ENCODE measurements around the gene GRPEL2.

The GRPEL2 gene

DNA sequence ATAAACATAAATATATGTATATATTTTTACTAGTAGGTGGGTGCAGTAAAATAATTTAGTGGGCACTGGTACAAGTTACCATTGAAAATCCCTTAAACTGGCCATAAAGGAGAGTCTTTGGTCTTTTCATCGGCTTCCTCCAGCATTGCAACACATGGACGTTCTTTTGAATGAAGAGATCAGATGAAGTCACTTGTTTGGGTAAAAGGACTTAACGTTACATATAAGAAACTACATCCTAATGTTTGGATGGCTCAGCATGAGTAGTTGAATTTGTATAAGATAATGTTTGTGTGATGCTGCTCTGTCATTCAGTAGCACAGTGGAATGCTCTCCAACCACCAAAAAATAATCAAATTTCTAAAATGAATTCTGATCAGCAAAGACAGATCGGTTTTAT, 42.1 kb upstream of the GRPEL2 start:
- TF ChIP-seq POLR2AphosphoS5 (IDR thresholded peaks at IDR 0.05; ENCODE audit: low read depth, low read length) (no peak), TAF1 (IDR thresholded peaks at IDR 0.05; ENCODE audit: borderline replicate concordance, insufficient read depth, low read length) (no peak), SIN3A (IDR thresholded peaks at IDR 0.05; ENCODE audit: borderline replicate concordance, insufficient read depth, low read length) (no peak), FOXP2 (optimal IDR thresholded peaks at IDR 0.05; ENCODE audit: borderline replicate concordance, extremely low read depth, extremely low read length, insufficient read depth) (no peak)
- TF ChIP-seq, protein P1, sequence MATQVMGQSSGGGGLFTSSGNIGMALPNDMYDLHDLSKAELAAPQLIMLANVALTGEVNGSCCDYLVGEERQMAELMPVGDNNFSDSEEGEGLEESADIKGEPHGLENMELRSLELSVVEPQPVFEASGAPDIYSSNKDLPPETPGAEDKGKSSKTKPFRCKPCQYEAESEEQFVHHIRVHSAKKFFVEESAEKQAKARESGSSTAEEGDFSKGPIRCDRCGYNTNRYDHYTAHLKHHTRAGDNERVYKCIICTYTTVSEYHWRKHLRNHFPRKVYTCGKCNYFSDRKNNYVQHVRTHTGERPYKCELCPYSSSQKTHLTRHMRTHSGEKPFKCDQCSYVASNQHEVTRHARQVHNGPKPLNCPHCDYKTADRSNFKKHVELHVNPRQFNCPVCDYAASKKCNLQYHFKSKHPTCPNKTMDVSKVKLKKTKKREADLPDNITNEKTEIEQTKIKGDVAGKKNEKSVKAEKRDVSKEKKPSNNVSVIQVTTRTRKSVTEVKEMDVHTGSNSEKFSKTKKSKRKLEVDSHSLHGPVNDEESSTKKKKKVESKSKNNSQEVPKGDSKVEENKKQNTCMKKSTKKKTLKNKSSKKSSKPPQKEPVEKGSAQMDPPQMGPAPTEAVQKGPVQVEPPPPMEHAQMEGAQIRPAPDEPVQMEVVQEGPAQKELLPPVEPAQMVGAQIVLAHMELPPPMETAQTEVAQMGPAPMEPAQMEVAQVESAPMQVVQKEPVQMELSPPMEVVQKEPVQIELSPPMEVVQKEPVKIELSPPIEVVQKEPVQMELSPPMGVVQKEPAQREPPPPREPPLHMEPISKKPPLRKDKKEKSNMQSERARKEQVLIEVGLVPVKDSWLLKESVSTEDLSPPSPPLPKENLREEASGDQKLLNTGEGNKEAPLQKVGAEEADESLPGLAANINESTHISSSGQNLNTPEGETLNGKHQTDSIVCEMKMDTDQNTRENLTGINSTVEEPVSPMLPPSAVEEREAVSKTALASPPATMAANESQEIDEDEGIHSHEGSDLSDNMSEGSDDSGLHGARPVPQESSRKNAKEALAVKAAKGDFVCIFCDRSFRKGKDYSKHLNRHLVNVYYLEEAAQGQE (IDR thresholded peaks at IDR 0.05; ENCODE audit: insufficient read depth in 1 of 2, low read depth in 2 of 2, low read length in 2 of 2) = no peak

DNA sequence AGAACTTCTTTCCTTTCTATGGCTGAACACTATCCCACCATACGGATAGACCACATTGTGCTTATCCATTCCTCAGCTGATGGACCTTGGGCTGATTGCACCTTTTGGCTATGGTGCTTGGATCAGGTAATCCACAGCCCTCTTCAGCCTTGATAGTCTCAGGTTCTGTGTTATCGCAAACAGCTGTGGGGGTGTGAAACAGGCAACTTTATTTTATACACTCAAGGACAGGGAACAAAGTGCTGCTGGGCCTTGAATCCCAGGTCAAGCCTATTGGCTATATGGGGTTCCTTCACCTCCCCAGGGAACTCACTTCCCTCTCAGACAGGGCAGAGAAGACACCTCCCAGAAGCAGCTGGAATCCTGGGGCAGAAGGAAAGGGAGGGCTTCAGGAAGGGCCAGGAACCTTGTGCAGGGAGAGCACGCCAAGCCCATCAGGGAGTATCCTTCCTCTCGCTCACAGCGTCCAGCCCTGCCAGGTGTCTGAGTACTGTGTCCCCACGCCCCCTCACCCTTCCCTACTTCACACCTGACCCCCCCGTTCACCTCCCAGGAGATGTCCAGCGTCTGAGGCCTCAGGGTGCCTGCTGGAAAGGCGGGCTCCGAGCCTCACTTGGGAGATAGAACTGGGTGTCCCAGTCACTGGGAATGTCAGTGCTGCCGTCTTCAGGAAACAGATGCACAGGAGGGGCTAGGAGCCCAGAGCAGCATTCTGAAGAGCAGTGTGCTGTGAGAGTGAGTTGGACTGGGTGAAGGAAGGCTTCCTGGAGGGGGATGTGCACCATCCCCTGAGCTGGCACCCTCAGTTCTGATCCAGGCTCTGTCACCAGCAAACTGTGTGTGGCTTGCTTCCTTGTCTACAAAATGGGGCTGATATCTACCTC, 40.9 kb upstream of the GRPEL2 start:
- TF ChIP-seq TAF1 (IDR thresholded peaks at IDR 0.05; ENCODE audit: borderline replicate concordance, insufficient read depth, low read length) (no peak), POLR2AphosphoS5 (IDR thresholded peaks at IDR 0.05; ENCODE audit: low read depth, low read length) (no peak), FOXP2 (optimal IDR thresholded peaks at IDR 0.05; ENCODE audit: borderline replicate concordance, extremely low read depth, extremely low read length, insufficient read depth) (no peak), SIN3A (IDR thresholded peaks at IDR 0.05; ENCODE audit: borderline replicate concordance, insufficient read depth, low read length) (no peak)
- TF ChIP-seq, protein P1 (IDR thresholded peaks at IDR 0.05; ENCODE audit: insufficient read depth in 1 of 2, low read depth in 2 of 2, low read length in 2 of 2) = no peak

DNA sequence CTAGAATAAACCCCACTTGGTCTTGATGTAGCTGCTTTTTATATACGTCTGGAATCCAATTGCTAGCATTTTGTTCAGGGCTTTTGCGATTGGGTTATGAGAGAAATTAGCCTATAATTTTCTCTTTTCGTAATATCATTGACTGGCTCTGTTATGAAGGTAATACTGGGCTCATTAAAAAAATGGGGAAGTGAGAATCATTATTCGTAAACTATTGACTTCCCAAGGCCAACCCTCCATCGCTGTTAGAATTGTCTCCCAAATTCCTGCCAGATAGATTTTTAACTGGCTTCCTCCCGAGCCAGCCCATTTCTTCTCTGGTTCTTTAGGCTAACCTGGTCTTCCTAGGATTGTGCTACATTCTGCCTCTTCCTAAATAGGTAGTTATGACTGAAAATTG, 35.9 kb upstream of the GRPEL2 start:
- TF ChIP-seq, protein P1 (IDR thresholded peaks at IDR 0.05; ENCODE audit: insufficient read depth in 1 of 2, low read depth in 2 of 2, low read length in 2 of 2) = no peak
- TF ChIP-seq SIN3A (IDR thresholded peaks at IDR 0.05; ENCODE audit: borderline replicate concordance, insufficient read depth, low read length) (no peak), FOXP2 (optimal IDR thresholded peaks at IDR 0.05; ENCODE audit: borderline replicate concordance, extremely low read depth, extremely low read length, insufficient read depth) (no peak), POLR2AphosphoS5 (IDR thresholded peaks at IDR 0.05; ENCODE audit: low read depth, low read length) (no peak), TAF1 (IDR thresholded peaks at IDR 0.05; ENCODE audit: borderline replicate concordance, insufficient read depth, low read length) (no peak)

DNA sequence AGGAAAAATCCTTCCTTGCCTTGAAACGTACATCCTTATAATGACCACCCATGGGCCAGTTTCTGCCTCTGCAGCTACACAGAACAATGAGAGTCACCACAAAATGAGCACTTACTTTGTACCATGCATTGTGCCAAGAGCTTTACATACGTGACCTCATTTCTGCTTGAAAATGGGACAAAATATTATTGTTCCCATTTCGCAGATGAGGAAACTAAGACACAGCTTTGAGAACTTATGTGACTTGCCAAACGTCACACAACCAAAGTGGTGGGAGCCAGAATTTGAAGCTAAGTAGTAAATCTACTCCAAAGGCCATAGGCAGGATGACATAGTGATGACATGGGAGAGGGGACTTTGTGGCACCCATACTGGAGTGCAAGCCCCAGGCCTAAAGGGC, 34.8 kb upstream of the GRPEL2 start:
- TF ChIP-seq FOXP2 (optimal IDR thresholded peaks at IDR 0.05; ENCODE audit: borderline replicate concordance, extremely low read depth, extremely low read length, insufficient read depth) = no peak
- TF ChIP-seq SIN3A (IDR thresholded peaks at IDR 0.05; ENCODE audit: borderline replicate concordance, insufficient read depth, low read length) = no peak
- TF ChIP-seq TAF1 (IDR thresholded peaks at IDR 0.05; ENCODE audit: borderline replicate concordance, insufficient read depth, low read length) = no peak
- TF ChIP-seq, protein P1 (IDR thresholded peaks at IDR 0.05; ENCODE audit: insufficient read depth in 1 of 2, low read depth in 2 of 2, low read length in 2 of 2) = no peak
- TF ChIP-seq POLR2AphosphoS5 (IDR thresholded peaks at IDR 0.05; ENCODE audit: low read depth, low read length) = no peak
